DMS153 (cell line): ENCODE measurements around the gene USB1.

Source experiments
- DNase-seq: peaks from one replicate; lab custom pipeline; 2025; lab: John Stamatoyannopoulos, UW

USB1 gene

DNA sequence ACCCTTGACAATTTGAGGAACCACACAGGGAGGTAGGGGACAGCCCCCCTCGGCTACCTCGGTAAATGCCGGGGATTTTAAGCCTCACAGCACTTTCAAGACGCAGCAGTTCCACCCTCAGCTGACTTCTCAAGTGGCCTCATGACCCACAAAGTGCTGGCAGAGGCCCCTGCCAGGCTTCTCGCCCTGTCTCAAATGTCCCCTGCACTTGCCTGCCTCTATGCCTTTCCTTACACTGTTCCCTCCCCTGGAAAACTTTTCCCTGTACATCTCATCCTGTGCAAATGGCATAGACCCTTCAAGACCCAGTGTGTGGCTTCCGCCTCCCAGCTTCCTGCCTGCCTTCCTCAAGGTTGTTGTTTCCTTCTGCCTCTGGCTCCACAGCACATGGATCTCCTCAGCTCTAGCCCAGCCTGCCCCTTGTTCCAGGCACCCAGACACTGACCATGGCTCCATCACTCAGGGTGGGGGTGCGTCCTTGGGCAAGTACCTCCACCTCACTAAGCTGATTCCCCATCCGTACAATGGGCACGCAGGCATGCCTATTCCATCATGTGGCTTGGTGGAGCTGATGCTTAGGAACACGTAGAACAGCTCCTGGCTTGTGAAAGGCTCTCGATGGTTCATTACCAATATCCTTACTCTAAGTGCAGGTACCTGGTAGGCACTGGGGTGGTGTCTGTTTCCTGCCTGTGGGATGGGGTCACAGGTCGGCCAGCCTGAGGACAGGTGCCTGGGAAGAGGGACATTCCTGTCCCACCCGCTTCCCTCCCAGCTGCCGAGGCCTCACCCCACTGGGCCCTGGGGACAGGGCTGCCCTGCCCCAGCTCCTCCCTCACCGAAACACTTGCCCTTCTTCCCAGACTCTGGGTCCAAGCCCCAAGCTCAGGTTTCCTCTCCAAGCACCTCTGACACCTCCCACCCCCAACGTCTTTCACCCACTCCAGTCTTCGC, 48.3 kb downstream of the USB1 start:
- DNase-seq = no peak

- DNase-seq = no peak
Measured at GRCh38 chr16:58051296-58051695, 50.1 kb downstream of the USB1 start.

- DNase-seq = no peak
Measured at GRCh38 chr16:58051821-58052603, 50.8 kb downstream of the USB1 start.

DNA sequence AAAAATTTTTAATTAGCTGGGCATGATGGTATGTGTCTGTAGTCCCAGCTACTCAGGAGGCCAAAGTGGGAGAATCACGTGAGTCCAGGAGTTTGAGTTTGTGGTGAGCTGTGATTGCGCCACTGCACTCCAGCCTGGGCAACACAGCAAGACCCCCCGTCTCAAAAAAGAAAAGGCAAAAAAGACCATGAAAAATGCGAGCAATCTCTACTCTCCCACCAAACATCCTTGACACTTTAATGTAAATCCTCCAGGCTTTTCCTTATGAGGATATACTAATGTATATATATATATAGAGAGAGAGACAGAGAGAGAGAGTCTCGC, 52.4 kb downstream of the USB1 start:
- DNase-seq = no peak

- no peak for DNase-seq
Measured at GRCh38 chr16:58054289-58054688, 53.1 kb downstream of the USB1 start.

DNA sequence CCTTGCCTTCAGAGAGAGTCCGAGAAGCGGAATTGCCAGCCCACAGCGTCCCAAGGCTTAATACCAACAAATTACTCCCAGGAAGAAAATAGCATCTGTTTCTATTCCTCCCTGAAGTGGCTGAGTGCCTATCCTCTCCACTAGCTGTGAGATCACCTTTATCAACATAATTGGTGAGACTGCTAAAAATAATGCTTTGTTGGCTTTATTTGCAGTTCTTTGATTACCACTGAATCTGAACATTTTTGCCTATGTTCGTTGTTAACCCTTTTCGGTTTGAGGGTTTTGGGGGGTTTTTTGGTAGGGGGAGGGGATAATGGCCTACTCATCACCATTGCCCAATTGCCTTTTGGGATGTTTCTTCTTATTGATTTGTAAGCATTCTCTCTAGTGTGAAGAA, 55.4 kb downstream of the USB1 start:
- DNase-seq = no peak

DNA sequence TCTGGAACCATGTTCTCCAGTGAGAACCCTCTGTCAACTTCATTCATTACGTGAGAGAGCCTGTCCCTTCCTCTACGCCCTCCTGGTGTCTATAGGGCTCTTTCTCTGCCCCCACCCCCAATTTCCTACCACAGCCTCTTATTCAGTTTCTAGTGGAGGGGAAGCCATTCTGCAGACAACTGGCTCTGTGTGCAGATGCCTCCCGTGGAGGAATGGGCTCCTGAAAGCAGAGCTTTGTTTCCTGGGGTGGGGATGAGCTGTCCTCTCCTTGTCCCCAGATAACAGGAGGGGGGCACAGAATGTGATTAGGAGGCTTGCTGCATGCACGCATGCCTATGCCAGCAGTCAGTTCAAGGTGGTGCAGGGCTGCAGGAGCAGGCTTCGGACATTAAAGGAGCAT, 55.9 kb downstream of the USB1 start:
- DNase-seq = no peak

- DNase-seq = no peak
Measured at GRCh38 chr16:58057784-58058183, 56.6 kb downstream of the USB1 start.

GRCh38 chr16:58062821-58063220, 61.6 kb downstream of the USB1 start:
- DNase-seq = no peak

DNA sequence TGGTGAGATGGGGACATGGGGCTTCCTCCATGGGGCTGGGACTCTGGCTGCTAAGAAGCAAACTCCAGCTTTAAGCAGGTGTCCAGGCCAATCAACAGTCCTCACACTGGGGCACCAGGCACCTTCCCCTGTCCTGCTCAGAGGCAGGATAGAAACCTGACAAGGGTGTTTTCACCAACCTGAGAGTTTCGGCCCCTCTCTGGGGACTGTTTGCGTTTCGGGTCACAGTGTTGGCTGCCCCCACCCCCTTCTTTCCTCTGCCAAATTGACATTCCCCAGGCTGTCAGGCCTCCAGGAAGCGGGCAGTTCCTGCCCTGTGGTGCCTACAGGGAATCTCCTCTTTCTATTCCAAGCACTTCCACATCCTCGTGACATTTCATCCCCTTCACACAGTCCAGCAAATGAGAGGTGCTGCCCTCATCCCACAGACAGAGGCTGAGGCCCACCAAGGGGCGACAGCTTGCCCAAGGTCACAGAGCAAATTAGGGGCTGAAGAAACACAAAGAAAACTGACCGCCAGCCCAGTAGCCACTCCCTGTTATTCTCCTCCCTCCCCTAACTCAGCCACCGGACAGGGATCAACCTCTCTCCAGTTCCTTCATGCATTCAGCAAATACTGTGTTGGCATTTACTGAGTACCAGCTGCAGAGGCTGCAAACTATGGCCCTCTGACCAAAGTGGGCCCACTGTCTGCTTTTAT, 62.3 kb downstream of the USB1 start:
- DNase-seq = no peak

- no peak for DNase-seq
Measured at GRCh38 chr16:58070585-58070984, 69.4 kb downstream of the USB1 start.
